HG03064 (cell line): ENCODE data around the gene CLDN14.

ENCODE experiments used
- ATAC-seq: cut with Tn5 transposase; IDR thresholded peaks from one replicate; pipeline ENCODE4 v1.9.1; 2021; ENCODE audit warnings: low read depth; ENCODE audit not compliant: unreplicated experiment

Gene CLDN14, protein sequence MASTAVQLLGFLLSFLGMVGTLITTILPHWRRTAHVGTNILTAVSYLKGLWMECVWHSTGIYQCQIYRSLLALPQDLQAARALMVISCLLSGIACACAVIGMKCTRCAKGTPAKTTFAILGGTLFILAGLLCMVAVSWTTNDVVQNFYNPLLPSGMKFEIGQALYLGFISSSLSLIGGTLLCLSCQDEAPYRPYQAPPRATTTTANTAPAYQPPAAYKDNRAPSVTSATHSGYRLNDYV

DNA sequence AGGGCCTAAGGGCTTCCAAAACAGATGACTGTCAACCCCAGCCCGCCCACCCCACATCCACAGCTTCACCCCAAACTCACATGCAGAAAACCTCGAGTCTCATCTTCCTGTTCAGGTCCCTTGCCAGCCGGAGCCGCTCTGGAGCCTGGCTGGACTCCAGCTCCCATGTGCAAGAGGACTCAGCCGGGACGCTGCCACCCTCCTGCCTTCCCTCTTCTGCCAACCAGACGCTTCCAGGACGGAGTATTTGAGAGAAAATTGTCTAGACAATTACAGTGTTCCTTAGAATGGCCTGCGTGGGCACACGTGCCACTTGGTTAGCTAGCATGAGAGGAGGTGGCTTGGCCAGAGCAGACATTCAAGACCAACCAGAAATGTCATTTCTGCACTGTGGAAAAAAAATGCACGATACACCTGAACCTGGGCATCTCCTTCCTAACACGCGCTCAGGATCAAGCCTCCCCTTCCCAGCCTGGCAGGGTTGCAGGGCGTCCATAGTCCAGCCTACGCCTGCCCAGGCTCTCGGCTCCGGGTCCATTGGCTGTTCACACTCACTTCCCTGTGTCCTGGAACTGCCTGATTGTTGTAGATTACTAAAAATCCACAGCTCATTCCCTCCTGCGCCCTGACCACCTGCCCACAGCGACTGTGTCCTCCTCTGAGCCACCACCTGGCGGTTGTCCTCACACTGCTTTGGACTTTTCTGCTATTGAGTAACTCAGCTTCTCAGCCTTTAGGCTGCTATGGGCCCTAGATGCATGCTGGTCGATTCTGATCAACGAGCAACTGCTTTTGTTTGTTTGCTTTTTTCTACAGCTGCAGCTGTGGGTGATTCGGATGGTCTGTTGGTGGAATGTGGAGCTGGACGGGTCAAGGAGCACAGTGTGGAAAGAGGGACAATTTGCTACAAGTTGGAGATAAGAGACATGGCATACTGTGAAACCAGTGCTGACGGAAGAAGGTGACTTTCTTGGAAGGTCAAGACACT lies at the start of gene CLDN14:
CLDN14 (minus strand) TSS at position 708 of the 988 bp plus-strand sequence. CDS start 18,427 bp downstream, outside the sequence.
- ATAC-seq, result no peak

DNA sequence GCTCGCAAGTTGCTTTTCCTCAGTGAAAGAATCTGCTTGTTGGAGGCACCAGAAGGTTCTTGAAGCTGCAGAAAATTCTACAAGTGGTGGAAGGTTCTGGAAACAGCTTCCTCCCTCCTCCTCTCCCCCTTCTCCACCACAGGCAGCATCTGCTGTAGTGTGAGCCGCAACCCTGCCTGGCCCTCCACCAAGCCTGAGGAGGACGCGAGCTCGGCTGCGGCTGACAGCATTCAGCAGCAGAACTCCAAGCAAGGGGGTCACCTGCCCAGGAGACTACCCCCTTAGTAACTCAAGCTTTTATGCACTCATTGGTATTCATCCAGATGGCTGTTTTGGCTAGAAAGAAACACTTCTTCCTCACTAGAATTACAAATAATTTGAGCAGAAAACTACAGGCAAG lies 48.8 kb upstream of the CLDN14 start:
- ATAC-seq, result no peak

DNA sequence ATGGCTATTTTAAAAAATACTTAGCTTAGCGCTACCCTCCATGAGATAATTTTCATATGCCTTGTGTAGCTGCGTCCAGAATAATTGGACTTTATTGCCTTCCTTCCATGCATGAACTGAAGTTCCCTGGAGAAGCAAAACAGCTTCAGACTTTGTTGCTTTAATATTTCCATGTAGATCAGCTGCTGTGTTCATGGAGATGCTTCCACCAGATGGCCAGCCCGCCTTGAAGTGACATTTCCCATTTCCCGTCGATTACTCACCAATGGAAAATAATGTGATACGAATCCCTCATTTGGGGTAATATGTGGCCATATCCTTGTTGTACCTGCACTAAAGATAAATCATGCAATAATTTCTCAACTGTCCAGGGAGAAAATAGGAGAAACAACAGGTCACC lies 47.4 kb upstream of the CLDN14 start:
- no peak for ATAC-seq

DNA sequence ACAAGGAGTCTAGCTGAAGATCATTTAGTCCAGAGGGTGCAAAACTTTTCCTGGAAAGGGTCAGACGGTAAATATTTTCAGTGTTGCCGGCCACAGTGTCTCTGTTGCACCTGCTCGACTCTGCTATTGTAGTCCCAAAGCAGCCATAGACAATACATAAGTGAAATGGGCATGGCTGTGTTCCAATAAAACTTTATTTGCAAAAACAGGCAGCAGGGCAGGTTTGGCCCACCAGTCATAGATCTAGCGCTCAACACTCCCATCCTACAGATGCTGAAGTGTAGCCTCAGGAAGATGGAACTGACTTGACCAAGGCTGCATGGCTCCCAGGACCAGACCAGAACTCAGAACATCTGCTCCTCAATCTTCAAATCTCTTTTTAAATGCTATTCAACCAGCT lies 46.2 kb upstream of the CLDN14 start:
- no peak for ATAC-seq

DNA sequence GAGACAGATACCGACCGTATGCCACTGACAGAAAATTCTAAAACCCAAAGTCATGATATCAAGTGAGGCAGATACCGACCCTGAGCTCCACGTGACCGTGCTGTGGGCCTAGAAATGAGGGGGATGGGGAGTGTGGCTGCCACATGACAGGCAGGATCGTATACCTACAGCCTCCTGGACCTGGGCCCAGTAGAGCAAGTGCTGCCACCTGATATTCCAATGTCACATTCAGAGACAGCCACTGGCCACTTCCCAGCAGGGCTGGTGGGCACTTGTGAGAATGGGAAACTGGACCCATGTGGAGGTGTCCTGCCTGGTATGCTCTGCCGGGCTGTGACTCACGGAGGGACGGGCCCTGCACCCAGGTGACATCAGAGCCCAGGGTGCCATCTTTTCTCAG lies 44.6 kb upstream of the CLDN14 start:
- no peak for ATAC-seq

DNA sequence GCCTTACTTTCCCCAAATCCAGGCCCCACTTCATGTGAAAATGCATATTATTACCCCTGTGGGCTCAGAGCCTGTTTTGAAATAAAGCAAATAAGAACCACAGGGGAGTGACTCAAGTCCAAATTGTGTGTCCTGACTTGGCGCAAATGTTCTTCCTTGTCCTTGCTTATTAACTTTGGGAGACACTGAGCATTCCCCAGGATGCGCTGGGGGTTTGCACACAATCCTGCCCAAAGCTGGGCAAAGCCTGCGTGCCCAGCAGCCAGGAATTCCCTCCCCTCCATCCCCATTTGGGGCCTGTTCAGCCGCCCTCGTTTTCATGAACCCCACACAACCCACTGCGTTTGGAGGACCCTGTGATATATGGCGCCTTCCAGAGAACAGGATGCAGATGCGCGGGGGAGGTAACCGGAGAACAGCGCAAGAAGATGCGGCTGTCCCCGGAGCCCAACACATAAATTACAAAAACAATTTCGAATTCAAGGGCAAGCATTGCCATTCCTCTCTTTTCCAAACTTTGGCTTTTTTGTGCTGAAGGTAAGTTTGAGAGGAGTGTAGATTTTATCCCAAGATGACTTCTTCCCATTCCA lies 42.4 kb upstream of the CLDN14 start:
- no peak for ATAC-seq

DNA sequence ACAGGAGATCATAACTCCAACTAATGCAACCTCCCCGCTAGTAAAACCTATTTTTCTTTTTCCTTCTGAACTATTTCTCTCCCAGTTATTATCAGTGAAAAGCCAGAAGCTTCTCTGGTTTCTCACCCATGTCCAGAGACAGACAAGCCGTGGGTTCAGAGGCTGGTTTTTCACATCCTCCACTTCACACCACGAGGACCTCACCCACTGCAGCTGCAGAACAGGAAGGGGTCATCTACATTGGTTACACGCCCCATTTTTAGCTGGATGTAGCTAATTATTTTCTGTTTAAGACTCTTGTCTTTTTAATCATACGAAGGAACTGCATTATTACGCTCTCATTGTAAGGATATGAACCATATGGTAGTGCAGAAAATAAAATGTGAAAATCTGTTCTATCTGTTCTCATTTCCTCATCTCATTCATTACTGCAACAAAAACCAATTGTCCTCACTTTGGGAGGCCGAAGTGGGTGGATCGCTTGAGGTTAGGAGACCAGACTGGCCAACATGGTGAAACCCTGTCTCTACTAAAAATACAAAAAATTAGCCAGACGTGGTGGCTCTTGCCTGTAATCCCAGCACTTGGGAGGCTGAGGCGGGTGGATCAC lies 39.1 kb upstream of the CLDN14 start:
- ATAC-seq, result no peak

DNA sequence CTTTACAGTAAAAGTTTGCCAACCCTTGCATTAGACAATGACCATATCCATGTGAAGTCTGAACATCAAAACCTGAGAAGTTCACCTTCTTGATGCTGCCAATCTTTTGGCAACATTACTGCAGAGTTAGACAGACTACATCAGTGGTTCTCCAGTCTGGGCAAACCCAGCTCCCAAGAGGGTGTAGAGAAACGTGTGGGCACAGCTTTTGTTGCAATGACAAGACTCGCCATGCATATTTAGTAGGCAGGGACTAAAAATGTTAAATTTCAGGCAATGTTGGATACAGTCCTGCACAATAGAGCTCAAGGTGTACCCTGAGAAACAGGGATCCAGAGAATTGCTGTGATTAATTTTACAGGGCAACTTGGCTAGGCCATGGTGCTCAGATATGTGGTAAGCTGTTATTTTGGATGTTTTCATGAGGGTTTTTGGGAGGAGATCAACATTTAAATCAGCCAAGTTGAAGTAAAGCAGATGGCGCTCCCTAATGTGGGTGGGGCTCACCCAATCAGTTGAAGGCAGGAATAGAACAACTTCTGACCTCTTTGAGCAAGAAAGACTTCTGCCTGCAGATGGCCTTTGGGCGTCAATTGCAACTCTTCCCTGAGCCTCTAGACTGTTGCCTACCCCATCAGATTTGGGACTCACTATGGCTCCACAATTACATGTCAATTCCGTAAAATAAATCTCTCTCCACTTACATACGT lies 37.6 kb upstream of the CLDN14 start:
- no peak for ATAC-seq

DNA sequence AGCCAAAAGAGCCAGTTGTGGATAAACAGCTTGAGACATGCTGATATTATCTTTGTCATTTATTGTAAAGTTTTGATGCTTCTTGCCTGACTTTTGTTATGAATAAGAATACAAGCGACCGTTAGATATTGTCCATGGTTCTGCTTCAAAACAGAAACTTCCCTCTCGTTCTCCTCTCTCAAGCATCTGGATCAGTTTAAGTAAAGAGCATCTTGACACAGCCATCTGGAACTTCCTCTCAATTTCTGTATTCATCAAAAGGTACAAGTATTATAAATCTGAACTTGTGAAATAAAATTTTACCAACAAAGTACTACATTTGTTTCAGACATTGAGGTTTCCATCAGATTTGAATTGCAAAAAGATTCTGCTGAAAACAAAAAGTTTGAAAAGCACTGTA lies 36.4 kb upstream of the CLDN14 start:
- ATAC-seq, result no peak

DNA sequence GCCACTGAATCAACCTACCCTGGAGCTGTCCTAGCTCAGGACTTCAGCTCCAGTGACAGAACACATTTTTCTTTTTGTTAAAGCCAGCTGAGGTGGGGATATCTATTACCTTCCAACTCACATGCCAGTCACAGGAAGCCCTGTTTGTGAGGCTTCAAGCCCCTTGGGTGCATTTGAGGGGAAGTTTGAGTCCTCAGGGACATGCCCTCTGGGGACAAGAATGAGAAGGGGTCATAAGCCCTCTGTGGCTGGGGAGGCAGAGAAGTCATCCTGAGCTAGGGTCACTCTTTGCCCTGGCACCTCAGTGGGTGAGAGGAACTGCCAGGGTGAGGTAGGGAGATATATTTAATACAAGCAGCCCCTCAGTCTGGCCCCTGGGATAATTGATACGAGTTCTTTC lies 33.5 kb upstream of the CLDN14 start:
- no peak for ATAC-seq

DNA sequence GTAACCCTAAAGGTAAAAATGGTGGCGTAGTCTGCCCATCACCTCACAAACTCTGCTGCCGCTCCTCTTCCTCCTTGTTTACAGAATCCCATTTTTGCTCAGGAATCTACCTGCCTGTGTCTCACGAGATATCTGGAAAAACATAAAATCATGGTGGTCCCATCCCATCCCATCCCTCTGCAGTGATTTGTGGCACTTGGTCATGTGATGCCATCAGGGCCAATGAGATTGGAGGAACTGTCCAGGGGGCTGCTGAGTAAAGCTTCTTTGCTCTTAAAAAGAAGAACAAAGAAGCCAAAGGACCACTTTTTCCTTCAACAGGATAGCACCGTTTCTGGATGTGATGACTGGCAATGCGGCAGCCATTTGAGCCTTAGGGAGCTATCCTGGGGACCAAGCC lies 33.0 kb upstream of the CLDN14 start:
- no peak for ATAC-seq

DNA sequence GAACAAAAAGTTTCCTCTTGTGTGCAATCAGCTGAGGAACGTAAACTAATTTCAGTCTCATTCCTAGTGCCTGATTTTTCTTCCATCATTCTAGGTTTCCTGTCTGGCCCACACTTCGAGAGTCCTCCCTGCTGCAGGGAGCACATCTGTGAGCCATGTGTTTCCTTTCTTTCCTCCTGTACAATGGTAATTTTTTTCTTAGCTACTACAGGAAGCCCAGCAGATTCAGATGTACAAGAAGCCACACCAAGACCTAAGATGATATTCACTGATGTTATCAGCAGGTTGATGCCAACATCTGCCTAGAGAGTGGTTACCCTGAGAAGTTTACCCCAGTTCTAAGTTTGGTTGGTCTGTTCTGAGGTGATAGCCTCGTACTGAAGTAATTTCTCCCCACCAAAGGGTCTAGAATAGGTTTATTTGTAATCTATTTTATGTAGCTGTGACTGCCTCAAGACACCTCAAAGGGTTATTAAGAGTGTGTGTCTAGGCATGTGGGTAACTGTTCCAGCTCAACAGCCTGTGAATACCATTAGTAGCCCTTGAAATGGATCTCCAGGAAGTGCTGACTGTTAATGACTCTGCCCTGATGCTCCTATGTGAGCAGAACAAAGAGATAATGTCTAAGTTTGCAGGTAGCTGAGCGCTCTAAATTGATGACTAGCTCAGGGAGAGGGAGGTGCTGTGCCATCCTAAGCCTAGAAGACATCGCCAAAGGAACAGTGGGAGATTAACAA lies 31.7 kb upstream of the CLDN14 start:
- no peak for ATAC-seq

DNA sequence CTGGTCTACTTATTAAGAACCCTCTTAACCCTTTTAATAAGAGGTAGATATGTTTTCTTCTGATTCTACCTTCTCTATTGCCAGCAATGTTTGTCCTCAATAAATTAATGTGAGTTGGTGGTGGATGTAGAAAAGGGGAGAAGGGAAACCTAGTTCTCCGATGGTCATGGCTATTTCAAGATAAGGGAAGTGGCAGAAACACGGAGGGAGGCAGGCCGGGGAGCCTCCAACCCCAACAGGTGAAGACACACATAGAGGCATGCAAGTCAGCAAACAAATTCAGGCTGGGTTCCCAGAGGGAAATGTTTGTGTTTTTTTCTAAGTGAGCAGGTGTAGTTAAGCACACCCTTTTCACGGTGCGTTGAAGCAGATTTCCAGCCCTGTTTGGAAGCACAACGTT lies 31.0 kb upstream of the CLDN14 start:
- ATAC-seq, result no peak

DNA sequence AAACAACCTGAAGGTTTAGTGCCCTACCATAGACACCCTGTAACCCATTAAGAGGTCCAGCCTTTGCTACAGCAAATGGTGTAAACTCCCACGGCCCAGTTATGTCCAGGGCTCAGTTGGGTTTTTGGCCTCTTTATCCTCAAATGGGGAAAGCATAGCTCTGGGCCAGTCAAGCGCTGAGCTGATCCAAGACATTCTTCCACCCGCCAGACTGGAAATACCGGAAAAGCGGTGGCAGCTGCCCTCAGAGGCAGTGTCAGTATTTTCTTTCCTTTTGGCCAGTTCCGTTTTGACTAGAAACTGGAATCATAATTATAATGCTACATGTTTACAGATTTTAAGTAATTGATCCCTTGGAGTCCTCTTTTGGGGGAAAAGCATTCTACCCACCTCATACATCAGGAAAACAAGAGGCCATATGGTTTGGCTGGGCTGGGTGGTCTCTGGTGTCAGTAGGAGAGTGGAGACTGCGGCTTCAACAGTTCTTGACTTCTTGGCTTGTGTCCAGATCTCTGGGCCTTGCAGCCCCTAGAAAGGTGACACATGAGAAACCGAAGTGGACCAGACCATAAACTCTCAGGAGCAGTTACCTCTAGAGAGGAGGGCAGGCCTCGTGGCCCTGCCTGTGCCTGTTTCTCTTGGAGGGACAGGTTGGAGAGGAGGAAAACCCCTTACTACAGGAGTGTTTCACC lies 30.2 kb upstream of the CLDN14 start:
- ATAC-seq, result no peak

DNA sequence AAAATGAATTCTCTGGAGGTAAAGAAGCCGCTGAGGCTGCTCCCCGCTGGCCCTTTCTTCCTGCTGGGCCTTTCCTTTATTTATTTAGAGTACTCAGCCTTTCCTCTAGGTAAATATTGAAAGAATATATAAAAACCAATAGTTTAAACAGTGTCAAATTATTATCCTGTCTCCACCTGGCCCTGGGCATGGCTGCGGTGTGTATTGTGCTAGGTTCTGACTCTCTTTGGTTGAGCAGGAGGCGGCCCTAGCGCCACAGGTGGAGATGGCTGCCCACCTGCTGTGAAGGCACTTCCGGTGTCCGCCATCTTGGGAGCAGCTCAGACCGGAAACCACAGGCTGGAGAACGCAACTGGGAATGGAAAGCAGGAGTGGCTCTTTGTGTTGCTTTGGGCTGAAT lies 29.0 kb upstream of the CLDN14 start:
- ATAC-seq, result no peak

DNA sequence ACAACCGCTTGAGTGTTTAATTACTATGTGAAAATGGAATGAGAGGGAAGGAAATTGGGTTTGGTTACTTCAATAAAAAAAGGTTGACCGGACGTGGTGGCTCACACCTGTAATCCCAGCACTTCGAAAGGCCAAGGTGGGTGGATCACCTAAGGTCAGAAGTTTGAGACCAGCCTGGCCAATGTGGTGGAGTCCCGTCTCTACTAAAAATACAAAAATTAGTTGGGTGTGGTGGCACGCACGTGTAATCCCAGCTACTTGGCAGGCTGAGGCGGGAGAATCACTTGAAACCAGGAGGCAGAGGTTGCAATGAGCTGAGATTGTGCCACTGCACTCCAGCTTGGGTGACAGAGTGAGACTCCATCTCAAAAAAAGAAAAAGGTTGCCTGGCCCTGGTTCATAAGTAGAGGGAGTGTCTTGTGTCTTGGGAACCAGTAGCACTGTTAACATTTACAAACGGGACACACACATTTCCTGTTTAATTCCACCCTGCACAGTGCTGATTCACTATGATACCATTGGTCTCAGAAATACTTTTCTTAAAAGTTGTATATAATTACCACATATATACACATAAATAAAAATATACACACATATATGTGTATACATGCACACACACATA lies 27.6 kb upstream of the CLDN14 start:
- ATAC-seq, result no peak

DNA sequence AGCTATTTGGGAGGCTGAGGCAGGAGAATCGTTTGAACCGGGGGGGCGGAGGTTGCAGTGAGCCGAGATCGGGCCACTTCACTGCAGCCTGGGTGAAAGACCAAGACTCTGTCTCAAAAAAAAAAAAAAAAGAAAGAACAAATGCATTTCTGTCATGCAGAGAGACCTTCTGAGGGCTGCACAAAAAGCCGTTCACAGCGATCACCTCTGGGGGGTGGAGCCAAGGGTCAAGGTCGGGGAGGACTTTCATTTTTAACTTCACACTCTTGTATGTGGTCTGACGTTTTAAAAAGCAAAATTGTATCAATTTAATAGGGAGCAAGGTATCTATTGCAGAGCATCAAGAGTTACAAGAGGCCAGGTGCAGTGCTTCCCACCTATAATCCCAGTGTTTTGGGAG lies 26.6 kb upstream of the CLDN14 start:
- no peak for ATAC-seq

DNA sequence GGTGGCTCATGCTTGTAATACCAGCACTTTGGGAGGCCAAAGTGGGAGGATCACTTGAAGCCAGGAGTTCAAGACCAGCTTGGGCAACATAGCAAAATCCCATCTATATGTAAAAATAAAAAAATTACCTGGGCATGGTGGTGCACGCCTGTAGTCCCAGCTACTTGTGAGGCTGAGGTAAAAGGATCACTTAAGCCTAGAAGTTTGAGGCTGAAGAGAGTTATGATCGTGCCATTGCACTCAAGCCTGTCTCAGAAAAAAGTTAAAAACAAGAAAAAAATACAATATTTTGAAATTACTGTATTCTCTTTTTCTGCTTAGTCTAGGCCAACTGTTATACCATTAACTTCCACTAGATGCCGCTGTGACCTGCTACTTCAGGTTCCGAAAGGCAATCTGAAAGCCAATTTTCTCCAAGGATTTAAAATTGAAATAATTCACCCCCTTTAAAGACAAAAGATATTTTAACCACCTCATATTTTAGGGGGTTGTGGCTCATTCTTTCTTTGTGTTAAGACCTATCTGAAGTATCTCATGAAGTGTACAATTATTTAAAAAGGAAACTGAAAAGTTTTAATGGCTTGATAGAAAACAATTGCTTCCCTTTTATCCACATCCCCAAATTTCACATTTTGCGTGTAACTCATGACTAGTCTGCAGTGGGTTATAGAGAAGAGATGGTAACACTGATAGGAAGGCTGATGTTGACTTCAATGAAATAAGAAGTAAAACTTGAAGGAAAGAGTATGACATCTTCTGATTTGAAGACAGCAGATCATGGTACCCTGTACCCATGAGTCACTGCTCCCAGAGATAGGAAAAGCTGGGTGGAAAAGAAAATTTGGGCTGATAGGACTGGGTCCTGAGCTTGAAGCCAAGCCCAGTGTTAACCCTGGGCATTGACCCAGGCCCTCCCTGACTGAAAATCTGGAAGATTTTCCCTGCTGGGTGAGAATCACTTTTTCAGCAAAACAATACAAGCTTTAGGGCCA lies 24.4 kb upstream of the CLDN14 start:
- ATAC-seq, result no peak
